ENCODE results near the gene GBP1.

GBP1 gene

GRCh38 chr1:89005286-89006151 is 59.5 kb downstream of the GBP1 start:
- no peak for DNase-seq

Data from effector CD4-positive, alpha-beta T cell (primary cell).